Brain microvascular endothelial cell (primary cell): ENCODE results near the gene FBXO46.
A peak's percentile ranks its signal among the peaks of the same experiment; 100 is the strongest.
"Not testable (repeated sequence)": the region's sequence is repeated elsewhere in the genome, so short reads cannot be mapped to it uniquely, and the experiment has no call there.

ENCODE experiments used
- DNase-seq: peaks from one replicate; pipeline ENCODE4 v3.0.0-alpha.2; 2020
- H3K27ac ChIP-seq: fragments of 250-450 bp; sonication (Bioruptor Pico); 2 replicates; pipeline ENCODE4 v1.5.1; 2020; ENCODE audit warnings: mild to moderate bottlenecking, moderate library complexity
- H3K27me3 ChIP-seq: fragments of 250-450 bp; sonication (Bioruptor Pico); replicated peaks from 2 replicates; pipeline ENCODE4 v1.5.1; 2020; ENCODE audit warnings: mild to moderate bottlenecking
- H3K36me3 ChIP-seq: fragments of 250-450 bp; sonication (Bioruptor Pico); replicated peaks from 2 replicates; pipeline ENCODE4 v1.5.1; 2020; ENCODE audit warnings: mild to moderate bottlenecking
- H3K4me3 ChIP-seq: 2 replicates; pipeline ENCODE4 v1.5.1; 2011; ENCODE audit warnings: low read depth, mild to moderate bottlenecking, control low read depth, low read length, moderate library complexity
- in situ Hi-C: cut with HindIII; loops from 2 replicates; pipeline ENCODE4 v1.10.0; 2017; ENCODE audit warnings: low sequenced_read_pairs, low pct_ligation_motif_present
- TF ChIP-seq, protein P1 (sequence below): IDR thresholded peaks from 2 replicates; pipeline ENCODE4 v1.5.1; 2011; ENCODE audit warnings: low read depth, mild to moderate bottlenecking, moderate library complexity, low read length, control low read depth, inconsistent platforms; ENCODE audit errors: missing control alignments

FBXO46 gene

GRCh38 chr19:45691516-45692186 is 39.0 kb downstream of the FBXO46 start, which contains the start of gene SNRPD2:
Gene SNRPD2 (minus strand): TSS chr19:45691953. CDS start chr19:45691888, 65 bp downstream.
- Histone ChIP-seq H3K27ac (peak within 1 kb of the TSS; percentile 71), H3K4me3 (peak within 1 kb of the TSS; percentile 94), H3K27me3 (no peaks in the 10 kb centered on the region), H3K36me3 (peaks cover 21% of the 10 kb centered on the region)
- TF ChIP-seq, protein P1, sequence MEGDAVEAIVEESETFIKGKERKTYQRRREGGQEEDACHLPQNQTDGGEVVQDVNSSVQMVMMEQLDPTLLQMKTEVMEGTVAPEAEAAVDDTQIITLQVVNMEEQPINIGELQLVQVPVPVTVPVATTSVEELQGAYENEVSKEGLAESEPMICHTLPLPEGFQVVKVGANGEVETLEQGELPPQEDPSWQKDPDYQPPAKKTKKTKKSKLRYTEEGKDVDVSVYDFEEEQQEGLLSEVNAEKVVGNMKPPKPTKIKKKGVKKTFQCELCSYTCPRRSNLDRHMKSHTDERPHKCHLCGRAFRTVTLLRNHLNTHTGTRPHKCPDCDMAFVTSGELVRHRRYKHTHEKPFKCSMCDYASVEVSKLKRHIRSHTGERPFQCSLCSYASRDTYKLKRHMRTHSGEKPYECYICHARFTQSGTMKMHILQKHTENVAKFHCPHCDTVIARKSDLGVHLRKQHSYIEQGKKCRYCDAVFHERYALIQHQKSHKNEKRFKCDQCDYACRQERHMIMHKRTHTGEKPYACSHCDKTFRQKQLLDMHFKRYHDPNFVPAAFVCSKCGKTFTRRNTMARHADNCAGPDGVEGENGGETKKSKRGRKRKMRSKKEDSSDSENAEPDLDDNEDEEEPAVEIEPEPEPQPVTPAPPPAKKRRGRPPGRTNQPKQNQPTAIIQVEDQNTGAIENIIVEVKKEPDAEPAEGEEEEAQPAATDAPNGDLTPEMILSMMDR, result no peak
- DNase-seq, result peak; percentile 94
- in situ Hi-C loops, result no loop called here

DNA sequence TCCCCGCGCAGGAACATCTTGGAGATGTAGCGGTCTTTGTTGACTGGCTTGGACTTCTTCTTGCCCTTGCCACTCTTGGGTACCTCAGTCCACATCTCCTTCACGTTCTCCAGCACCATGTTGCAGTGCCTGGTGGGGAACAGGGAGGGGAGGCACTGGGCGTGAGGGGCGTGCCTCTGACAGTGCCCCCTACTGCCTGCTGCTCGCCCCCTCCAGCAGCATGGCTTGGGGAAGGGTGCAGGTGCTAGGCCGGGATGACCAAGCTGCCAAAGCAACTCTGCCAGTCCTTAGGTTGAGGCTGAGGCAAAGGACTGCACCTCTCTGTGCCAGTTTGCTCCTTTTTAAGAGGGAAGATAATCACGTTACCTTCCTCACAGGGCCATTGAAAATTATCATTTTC is 43.1 kb downstream of the FBXO46 start:
- H3K27ac ChIP-seq, result no peak overlapping the region
- H3K4me3 ChIP-seq, result no peak overlapping the region
- TF ChIP-seq, protein P1, result peak; percentile 6
- no peaks in the 10 kb centered on the region for H3K27me3 ChIP-seq
- H3K36me3 ChIP-seq, result peaks cover 35% of the 10 kb centered on the region
- DNase-seq, result no peak
- in situ Hi-C loops, result no loop called here

GRCh38 chr19:45685045-45685444 is 45.7 kb downstream of the FBXO46 start:
- H3K36me3 ChIP-seq, result peaks cover 35% of the 10 kb centered on the region
- H3K27ac ChIP-seq, H3K27me3 ChIP-seq, DNase-seq, in situ Hi-C loops, H3K4me3 ChIP-seq: not testable (repeated sequence)

- in situ Hi-C loops, result no loop called here
- H3K36me3 ChIP-seq, result peaks cover 28% of the 10 kb centered on the region
- TF ChIP-seq, protein P1, result no peak
- H3K4me3 ChIP-seq, result no peak overlapping the region
- no peak for DNase-seq
- no peak overlapping the region for H3K27ac ChIP-seq
- no peaks in the 10 kb centered on the region for H3K27me3 ChIP-seq
Measured at GRCh38 chr19:45682908-45683307, 47.8 kb downstream of the FBXO46 start.

- H3K27ac ChIP-seq, result no peak overlapping the region
- DNase-seq, result no peak
- TF ChIP-seq, protein P1, result no peak
- H3K27me3 ChIP-seq, result no peaks in the 10 kb centered on the region
- no peak overlapping the region for H3K4me3 ChIP-seq
- in situ Hi-C loops, result no loop called here
- H3K36me3 ChIP-seq, result peaks cover 23% of the 10 kb centered on the region
Measured at GRCh38 chr19:45682117-45682516, 48.6 kb downstream of the FBXO46 start.

DNA sequence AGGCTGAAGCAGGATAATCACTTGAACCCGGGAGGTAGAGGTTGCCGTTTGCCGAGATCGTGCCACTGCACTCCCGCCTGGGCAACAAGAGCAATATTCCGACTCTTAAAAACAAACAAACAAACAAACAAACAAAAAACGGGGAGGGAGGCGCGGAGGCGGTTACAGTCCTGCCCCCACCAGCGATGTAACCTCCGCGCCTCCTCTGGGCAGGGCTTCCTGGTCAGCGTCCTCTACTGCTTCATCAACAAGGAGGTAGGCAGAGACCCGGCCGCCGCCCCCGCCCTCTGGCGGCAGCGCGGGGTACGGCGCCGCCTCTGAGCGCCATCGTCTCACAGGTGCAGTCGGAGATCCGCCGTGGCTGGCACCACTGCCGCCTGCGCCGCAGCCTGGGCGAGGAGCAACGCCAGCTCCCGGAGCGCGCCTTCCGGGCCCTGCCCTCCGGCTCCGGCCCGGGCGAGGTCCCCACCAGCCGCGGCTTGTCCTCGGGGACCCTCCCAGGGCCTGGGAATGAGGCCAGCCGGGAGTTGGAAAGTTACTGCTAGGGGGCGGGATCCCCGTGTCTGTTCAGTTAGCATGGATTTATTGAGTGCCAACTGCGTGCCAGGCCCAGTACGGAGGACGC is 49.2 kb downstream of the FBXO46 start:
- H3K36me3 ChIP-seq, result peaks cover 18% of the 10 kb centered on the region
- peak; percentile 71 for DNase-seq
- no peak overlapping the region for H3K27ac ChIP-seq
- TF ChIP-seq, protein P1, result peak; percentile 80
- in situ Hi-C loops, result no loop called here
- H3K4me3 ChIP-seq, result peak overlapping the region; percentile 29
- no peaks in the 10 kb centered on the region for H3K27me3 ChIP-seq
